SH-SY5Y (cell line): Measurements from ENCODE around the gene ARHGAP42.

Experiments
- GATA2 ChIP-seq: IDR thresholded peaks from 2 replicates; pipeline ENCODE4 v1.6.1; 2011; ENCODE audit warnings: mild to moderate bottlenecking, low read depth, low read length
- GATA3 ChIP-seq: IDR thresholded peaks from 2 replicates; pipeline ENCODE4 v1.6.1; 2011; ENCODE audit warnings: low read depth, mild to moderate bottlenecking, low read length, moderate library complexity

GRCh38 chr11:100820621-100821020 lies 133.5 kb downstream of the ARHGAP42 start:
- TF ChIP-seq GATA3: no peak
- no peak for TF ChIP-seq GATA2
